Upper lobe of right lung (tissue), 1 donor: Measurements from ENCODE around the gene FCHSD1. TPM values are rescaled to one million over a fixed set of nuclear protein-coding genes. Genes with fewer than 3 reads are reported as not detected.

ENCODE experiments used
- ATAC-seq: fragments of 200-7000 bp; cut with Tn5 transposase; one replicate; pipeline ENCODE4 v1.9.1; 2020; ENCODE audit warnings: mild to moderate bottlenecking, moderate library complexity
- DNase-seq: peaks from one replicate; pipeline ENCODE4 v3.0.0-alpha.2; 2020
- H3K27ac ChIP-seq: fragments of 200-600 bp; one replicate; pipeline ENCODE4 v1.8.0; 2022
- H3K27me3 ChIP-seq: fragments of 200-600 bp; one replicate; pipeline ENCODE4 v1.8.0; 2022; ENCODE audit warnings: mild to moderate bottlenecking
- H3K36me3 ChIP-seq: fragments of 200-600 bp; one replicate; pipeline ENCODE4 v1.8.0; 2022
- H3K4me1 ChIP-seq: fragments of 200-600 bp; one replicate; pipeline ENCODE4 v1.8.0; 2022
- H3K4me3 ChIP-seq: fragments of 200-600 bp; one replicate; pipeline ENCODE4 v1.8.0; 2022; ENCODE audit warnings: mild to moderate bottlenecking
- H3K9me3 ChIP-seq: fragments of 200-600 bp; one replicate; pipeline ENCODE4 v1.8.0; 2022
- intact Hi-C: fragments of 100-400 bp; cut with DNase I; formaldehyde crosslinking; loops from one replicate; pipeline ENCODE4 v1.11.0; 2022
- total RNA-seq: library from RNA; stranded (reverse); fragmentation: NEBNext Ultra II Directional; extraction: Animal tissue kit (Norgen Biotek cat#: 25700); gene quantifications from one replicate; pipeline ENCODE4 v1.2.1, GENCODE V29; 2021
- TF ChIP-seq, protein P1 (sequence below): fragments of 200-600 bp; IDR thresholded peaks from one replicate; pipeline ENCODE4 v1.8.0; 2022; ENCODE audit warnings: antibody characterized with exemption
- donor health status: DM: no; HTN: yes; CAD: no; lungs with severe emphysema.

FCHSD1 gene
- total RNA-seq, 1 donor from 2014 or later, result 13.6 TPM

DNA sequence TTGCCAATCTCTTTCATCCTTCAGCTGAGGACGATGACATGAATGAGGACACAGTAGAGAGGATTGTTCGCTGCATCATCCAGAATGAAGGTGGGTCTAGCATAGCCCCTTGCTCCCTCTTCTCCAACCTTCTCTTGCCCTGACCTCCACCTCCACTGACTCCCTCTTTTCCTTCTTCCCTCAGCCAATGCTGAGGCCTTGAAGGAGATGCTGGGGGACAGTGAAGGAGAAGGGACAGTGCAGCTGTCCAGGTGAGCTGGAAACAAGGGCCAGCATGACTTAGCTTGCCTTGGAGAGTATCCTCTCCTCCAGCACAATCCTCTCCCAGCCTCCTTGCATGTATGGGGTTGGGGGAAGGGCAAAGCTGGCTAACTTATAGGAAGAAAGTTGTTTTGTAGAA lies 12.4 kb downstream of the FCHSD1 start:
- intact Hi-C loops, result no loop called here
- TF ChIP-seq, protein P1, sequence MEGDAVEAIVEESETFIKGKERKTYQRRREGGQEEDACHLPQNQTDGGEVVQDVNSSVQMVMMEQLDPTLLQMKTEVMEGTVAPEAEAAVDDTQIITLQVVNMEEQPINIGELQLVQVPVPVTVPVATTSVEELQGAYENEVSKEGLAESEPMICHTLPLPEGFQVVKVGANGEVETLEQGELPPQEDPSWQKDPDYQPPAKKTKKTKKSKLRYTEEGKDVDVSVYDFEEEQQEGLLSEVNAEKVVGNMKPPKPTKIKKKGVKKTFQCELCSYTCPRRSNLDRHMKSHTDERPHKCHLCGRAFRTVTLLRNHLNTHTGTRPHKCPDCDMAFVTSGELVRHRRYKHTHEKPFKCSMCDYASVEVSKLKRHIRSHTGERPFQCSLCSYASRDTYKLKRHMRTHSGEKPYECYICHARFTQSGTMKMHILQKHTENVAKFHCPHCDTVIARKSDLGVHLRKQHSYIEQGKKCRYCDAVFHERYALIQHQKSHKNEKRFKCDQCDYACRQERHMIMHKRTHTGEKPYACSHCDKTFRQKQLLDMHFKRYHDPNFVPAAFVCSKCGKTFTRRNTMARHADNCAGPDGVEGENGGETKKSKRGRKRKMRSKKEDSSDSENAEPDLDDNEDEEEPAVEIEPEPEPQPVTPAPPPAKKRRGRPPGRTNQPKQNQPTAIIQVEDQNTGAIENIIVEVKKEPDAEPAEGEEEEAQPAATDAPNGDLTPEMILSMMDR, result no peak
- Histone ChIP-seq H3K4me1 (peaks cover 20% of the 10 kb centered on the region), H3K27ac (no peak overlapping the region), H3K36me3 (peaks cover 4% of the 10 kb centered on the region), H3K9me3 (no peaks in the 10 kb centered on the region), H3K4me3 (no peak overlapping the region), H3K27me3 (no peaks in the 10 kb centered on the region)
- ATAC-seq (no peak), DNase-seq (no peak)

DNA sequence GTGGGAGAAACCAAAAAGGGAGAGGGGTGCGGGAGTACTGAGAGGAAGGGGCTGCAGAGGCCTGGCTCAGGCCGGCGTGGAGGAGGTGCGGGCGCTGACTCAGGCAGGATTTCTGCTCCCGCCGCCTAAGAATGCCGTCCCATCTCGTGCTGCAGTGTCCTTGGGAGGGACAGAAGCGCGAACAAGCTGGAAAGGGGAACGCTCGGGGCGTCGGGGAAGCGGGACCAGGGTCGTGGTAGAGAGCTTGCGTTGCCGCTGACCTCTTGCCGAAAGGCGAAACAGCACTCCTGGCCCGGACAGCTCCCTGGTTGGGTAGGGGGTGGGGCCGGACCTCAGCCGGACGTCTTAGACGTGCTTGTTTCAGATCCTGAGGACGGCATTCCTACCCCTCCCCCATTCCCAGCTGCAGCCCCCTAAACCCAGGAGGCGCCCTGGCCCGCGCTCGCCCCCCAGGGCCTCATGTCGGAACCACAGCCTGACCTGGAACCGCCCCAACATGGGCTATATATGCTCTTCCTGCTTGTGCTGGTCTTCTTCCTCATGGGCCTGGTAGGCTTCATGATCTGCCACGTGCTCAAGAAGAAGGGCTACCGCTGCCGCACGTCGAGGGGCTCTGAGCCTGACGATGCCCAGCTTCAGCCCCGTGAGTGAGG lies 13.3 kb downstream of the FCHSD1 start:
- H3K4me3 ChIP-seq, result peak overlapping the region; percentile 70
- peaks cover 4% of the 10 kb centered on the region for H3K36me3 ChIP-seq
- intact Hi-C loops, result no loop called here
- peak; percentile 53 for ATAC-seq
- no peaks in the 10 kb centered on the region for H3K9me3 ChIP-seq
- peak; percentile 85 for DNase-seq
- no peak overlapping the region for H3K27ac ChIP-seq
- TF ChIP-seq, protein P1, result peak; percentile 39
- no peaks in the 10 kb centered on the region for H3K27me3 ChIP-seq
- peaks cover 20% of the 10 kb centered on the region for H3K4me1 ChIP-seq

DNA sequence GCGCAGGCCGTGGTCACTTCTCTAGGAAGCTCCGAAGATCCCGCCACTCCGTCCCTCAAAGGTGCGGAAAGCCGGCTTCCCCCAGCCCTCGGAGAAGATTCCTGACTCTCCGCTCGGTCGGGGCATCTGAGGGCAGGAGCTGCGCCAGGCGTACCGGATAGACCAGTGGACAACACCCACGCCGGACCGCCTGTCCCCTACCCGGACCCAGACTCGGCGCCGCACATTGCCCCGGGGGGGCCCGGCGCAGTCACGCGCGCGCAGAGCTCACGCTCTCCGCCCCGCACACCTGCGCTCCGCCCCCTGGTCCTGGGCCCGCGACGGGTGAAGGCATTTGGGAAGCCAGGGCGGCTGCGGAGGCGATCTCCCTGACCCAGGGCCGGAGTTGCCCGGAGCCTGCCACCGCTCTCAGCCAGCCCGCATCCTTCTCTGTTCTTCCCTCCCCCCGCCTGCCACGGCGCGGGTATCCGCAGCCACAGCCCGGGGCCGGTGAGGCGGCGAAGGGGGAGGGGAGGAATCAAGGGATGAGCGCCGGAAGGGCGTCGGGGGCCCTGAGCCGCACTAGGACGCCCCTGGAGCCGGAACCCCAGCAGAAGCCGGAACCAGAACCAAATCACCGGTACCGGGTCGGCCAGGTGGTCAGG lies 14.0 kb downstream of the FCHSD1 start:
- Histone ChIP-seq H3K4me3 (peak overlapping the region; percentile 70), H3K27me3 (no peaks in the 10 kb centered on the region), H3K27ac (peak overlapping the region; percentile 66), H3K9me3 (no peaks in the 10 kb centered on the region), H3K36me3 (peaks cover 4% of the 10 kb centered on the region), H3K4me1 (peaks cover 20% of the 10 kb centered on the region)
- peak; percentile 32 for ATAC-seq
- DNase-seq, result peak; percentile 75
- intact Hi-C loops, result no loop called here
- TF ChIP-seq, protein P1, result no peak

DNA sequence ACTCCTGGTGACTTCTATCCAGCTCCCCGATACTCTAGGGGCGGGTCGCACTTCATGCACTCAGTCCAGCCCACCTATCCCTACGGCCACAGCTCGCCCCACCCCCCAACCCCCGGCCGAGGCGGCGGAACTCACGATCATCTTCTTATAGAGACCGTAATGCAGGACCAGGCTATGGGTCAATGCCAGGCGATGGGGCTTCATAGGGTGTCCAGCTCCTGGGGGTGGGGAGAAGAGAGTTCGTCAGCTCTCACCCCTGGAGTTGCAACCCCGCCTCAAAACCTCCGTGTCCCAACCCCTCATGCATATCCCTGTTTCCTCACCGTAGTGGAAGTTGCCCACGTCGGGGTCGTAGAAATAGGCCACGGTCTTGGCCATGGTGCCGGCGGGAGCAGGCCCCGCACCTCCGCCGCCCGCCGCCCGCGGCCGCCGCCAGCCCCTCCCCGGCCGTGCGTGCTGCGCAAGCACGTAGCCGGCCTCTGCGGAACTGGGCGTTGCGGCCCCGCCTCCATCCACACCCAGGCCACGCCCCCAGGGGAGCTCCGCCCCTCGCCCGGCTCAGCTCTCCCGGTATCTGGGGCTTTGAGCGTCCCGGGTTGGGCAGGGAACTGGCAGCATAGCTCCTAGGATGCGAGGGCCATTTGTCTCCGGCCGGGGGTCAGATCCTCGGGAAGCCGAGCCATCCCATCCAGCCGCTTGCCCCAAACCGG lies 14.7 kb downstream of the FCHSD1 start, which contains the start of the genes HDAC3 and RELL2:
Gene HDAC3, minus strand, starts transcription at position 437 of the 710 bp plus-strand sequence. Its CDS starts 59 bp downstream, at position 378.
Gene RELL2, plus strand, starts transcription at position 585 of the 710 bp plus-strand sequence. CDS start 1,229 bp downstream, outside the sequence.
- Histone ChIP-seq H3K36me3 (peaks cover 4% of the 10 kb centered on the region), H3K4me3 (peak within 1 kb of the TSS; percentile 70), H3K27me3 (no peaks in the 10 kb centered on the region), H3K27ac (peak within 1 kb of the TSS; percentile 66), H3K9me3 (no peaks in the 10 kb centered on the region), H3K4me1 (peaks cover 20% of the 10 kb centered on the region)
- intact Hi-C loops, result no loop called here
- peak; percentile 97 for DNase-seq
- TF ChIP-seq, protein P1, result no peak
- ATAC-seq, result peak; percentile 97

DNA sequence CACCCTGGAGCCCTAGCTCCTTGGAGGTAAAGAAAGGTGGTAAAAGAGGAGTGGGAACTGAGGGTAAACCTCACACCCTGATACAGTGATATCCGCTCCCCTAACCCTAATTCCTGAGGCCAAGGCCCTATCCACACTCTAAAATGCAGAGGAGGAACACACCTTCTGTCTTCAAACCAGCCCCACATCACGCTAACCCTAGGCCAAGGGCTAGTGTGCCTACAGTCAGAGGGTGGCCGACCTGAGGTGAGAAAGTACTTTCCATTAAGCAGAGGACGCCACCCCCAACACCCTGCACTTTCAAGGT lies 15.2 kb downstream of the FCHSD1 start:
- peaks cover 20% of the 10 kb centered on the region for H3K4me1 ChIP-seq
- intact Hi-C loops, result no loop called here

More for the DNA sequence above, 15.2 kb downstream of the FCHSD1 start:
- DNase-seq (no peak), ATAC-seq (no peak)
- no peaks in the 10 kb centered on the region for H3K27me3 ChIP-seq
- H3K27ac ChIP-seq, result peak overlapping the region; percentile 66
- H3K9me3 ChIP-seq, result no peaks in the 10 kb centered on the region
- peak overlapping the region; percentile 70 for H3K4me3 ChIP-seq
- H3K36me3 ChIP-seq, result no peaks in the 10 kb centered on the region
- TF ChIP-seq, protein P1, result no peak
